ENCODE data around the gene R3HDM4. TPM values are rescaled to one million over a fixed set of nuclear protein-coding genes. Genes with fewer than 3 reads are reported as not detected.
"Not testable (repeated sequence)": the region's sequence is repeated elsewhere in the genome, so short reads cannot be mapped to it uniquely, and the experiment has no call there.

The R3HDM4 gene
- total RNA-seq, 2 experiments from 2014 or later: 63.7 to 73.7 TPM

DNA sequence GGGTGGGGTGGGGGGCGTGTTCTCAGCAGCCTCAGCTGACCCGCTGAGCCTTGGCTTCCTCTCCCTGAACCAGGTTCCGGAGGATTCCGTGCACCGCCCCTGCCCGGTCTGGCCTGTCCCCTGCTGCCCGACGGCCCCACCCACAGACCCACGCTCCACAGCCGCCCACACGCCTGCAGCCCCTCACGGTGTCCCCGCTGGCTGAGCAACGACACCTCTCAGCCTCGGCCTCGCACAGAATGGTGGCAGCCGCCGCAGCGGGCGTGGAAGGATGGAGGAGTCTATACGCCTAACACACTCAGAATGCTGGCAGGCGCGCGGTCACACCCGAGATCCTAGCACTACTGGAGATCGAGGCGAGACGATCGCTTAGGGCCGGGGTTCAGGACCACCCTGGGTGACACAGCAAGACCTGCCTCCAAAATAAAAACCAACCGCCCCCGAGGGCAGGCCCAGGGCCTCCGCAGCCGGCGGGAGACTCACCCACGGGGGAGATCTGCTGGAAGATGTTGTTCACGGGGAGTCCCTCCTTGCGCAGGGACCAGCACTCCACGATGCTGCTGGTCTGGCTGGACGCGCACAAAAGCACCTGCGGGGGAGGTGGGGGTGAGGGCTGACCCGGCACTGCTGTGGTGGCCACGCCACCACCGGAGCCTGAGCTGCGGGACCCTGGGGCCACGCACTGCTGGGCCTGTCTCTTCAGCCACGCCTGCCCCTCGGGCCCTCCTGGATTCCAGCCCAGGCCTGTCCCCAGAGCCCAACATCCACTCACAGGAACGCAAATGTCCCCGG is 28.4 kb downstream of the R3HDM4 start:
- Mint-ChIP-seq H3K27me3 (no peaks in the 10 kb centered on the region), H3K9me3 (ENCODE audit: low read depth) (no peaks in the 10 kb centered on the region), H3K4me3 (no peak overlapping the region), H3K36me3 (peaks cover 11% of the 10 kb centered on the region), H3K4me1 (peaks cover 18% of the 10 kb centered on the region), H3K27ac (no peak overlapping the region)
- DNase-seq (no peak), ATAC-seq (no peak)
- CTCF ChIA-PET: no interaction called here

DNA sequence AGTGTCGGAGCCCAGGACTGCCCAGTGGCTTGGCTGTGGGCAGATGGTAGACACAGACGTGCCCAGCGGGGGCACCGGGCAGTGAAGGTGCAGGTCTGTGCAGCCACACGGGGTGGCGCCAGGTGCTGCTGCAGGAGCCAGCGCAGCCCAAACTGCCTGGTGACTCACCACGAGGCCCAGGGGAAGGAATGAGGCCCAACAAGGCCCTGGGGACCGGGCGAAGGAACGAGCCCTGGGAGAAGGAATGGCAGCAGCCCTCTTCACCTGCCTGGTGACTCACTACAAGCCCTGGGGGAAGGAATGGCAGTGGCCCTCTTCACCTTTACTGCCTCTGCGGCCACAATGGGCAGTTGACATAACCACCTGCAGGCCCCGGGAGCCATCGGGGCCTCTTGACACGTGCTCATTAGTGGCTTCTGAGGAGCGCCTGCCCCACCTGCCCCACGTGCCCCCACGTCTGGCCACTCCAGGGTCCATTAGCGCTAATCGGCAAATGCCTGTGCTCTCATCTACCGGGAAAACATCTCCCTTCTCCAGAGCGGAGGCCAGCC is 29.3 kb downstream of the R3HDM4 start:
- no peak for DNase-seq
- no peak overlapping the region for H3K27ac Mint-ChIP-seq
- CTCF ChIA-PET: no interaction called here
- no peak for ATAC-seq
- peaks cover 12% of the 10 kb centered on the region for H3K4me1 Mint-ChIP-seq
- H3K4me3 Mint-ChIP-seq: no peak overlapping the region
- no peaks in the 10 kb centered on the region for H3K27me3 Mint-ChIP-seq
- H3K36me3 Mint-ChIP-seq: peaks cover 10% of the 10 kb centered on the region
- H3K9me3 Mint-ChIP-seq (ENCODE audit: low read depth): no peaks in the 10 kb centered on the region

DNA sequence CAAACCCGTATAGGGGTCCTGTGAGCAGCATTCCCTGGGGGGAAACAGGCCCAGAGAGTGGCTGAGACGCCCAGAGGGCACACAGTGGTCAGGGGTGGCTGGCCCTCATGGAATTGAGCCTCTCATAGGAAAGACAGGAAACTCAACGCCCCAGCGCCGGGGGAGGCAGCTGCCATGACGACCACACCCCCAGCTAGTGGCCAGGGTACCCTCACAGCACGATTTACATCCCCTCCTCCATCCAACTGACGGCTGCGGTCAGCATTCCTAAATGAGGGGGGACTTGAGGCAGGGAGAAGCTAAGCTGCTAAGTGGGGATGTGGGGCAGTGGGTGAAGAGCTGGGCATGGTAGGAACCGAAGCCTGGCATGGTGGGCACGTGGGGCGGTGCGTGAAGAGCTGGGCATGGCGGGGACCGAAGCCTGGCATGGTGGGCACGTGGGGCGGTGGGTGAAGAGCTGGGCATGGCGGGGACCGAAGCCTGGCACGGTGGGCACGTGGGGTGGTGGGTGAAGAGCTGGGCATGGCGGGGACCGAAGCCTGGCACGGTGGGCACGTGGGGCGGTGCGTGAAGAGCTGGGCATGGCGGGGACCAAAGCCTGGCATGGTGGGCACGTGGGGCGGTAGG is 30.0 kb downstream of the R3HDM4 start:
- Mint-ChIP-seq H3K36me3 (peaks cover 10% of the 10 kb centered on the region), H3K4me3 (no peak overlapping the region), H3K4me1 (peaks cover 9% of the 10 kb centered on the region), H3K27me3 (no peaks in the 10 kb centered on the region), H3K27ac (no peak overlapping the region), H3K9me3 (ENCODE audit: low read depth) (no peaks in the 10 kb centered on the region)
- no peak for ATAC-seq
- no peak for DNase-seq
- CTCF ChIA-PET: interaction anchor here (0.9 kb wide), 1 partner anchor 31 kb away, joined by 3 read pairs; no protein-coding TSS in a partner anchor

DNA sequence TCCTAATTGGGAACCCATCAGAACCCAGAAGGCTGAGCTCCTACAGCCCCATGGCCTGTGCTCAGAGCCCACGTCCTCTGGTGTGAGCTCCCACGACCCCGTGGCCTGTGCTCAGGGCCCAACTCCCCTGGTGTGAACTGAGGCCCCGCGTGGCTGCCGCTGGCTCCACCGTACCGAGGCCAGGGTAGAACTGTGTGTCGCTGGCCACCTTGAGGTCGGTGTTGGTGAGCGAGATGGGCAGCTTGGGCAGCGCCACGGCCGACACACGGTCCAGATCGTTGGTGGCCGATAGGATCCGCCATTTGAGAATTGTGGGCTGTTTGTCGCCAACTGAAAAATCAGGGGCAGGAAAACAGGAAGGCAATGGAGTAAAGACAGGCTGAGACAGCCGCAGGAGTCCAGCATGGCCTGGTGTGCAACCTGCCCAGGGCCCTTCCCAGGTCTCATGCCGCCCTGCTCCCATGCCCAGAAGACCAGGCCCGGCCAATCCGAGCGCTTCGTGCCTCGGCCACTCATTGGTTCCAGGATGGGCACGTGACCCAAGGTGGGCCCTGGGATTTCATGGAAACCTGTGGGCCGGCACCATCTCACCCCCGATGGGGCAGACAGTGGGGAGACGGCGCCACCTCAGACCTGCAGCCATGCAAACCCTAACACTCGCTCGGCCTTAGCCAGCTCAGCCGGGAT is 31.5 kb downstream of the R3HDM4 start:
- no peak for DNase-seq
- no peak for ATAC-seq
- Mint-ChIP-seq H3K27ac (no peak overlapping the region), H3K9me3 (ENCODE audit: low read depth) (no peaks in the 10 kb centered on the region), H3K36me3 (peaks cover 6% of the 10 kb centered on the region), H3K4me3 (no peak overlapping the region), H3K27me3 (no peaks in the 10 kb centered on the region), H3K4me1 (peaks cover 3% of the 10 kb centered on the region)
- CTCF ChIA-PET: no interaction called here

DNA sequence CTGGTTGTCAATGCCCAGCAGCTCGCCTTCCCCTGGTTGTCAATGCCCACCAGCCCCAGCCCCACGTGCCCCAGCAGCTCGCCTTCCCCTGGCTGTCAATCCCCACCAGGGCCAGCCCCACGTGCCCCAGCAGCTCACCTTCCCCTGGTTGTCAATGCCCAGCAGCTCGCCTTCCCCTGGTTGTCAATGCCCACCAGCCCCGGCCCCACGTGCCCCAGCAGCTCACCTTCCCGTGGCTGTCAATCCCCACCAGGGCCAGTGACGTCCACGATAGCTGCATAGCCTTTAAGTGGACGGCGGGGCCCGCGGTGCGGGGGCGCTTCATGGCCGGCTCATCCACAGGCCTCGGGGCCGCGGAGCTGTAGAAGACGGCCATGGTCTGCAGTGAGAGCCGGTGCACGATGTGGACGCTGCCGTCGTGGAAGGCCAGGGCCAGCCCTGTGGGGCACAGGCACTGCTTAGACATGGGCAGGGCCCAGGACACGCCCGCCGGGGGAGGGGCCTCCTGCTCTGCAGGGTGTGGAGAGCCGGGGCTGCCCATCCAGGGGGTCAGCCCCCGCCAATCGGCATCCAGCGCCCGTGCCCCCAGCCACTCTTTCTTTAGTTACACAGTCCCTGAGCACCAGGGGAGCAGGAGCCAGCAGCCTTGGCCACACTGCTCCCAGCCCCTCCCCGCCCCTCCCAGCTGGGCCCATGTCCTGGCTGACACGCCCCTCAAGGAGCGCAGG is 33.1 kb downstream of the R3HDM4 start:
- no peak for ATAC-seq
- Mint-ChIP-seq H3K27me3 (no peaks in the 10 kb centered on the region), H3K27ac (no peak overlapping the region), H3K9me3 (ENCODE audit: low read depth) (no peaks in the 10 kb centered on the region), H3K36me3 (peaks cover 6% of the 10 kb centered on the region), H3K4me1 (no peaks in the 10 kb centered on the region), H3K4me3 (no peak overlapping the region)
- CTCF ChIA-PET: interaction anchor here (2.3 kb wide), 1 partner anchor 16 kb away, joined by 6 read pairs; no protein-coding TSS in a partner anchor
- no peak for DNase-seq

DNA sequence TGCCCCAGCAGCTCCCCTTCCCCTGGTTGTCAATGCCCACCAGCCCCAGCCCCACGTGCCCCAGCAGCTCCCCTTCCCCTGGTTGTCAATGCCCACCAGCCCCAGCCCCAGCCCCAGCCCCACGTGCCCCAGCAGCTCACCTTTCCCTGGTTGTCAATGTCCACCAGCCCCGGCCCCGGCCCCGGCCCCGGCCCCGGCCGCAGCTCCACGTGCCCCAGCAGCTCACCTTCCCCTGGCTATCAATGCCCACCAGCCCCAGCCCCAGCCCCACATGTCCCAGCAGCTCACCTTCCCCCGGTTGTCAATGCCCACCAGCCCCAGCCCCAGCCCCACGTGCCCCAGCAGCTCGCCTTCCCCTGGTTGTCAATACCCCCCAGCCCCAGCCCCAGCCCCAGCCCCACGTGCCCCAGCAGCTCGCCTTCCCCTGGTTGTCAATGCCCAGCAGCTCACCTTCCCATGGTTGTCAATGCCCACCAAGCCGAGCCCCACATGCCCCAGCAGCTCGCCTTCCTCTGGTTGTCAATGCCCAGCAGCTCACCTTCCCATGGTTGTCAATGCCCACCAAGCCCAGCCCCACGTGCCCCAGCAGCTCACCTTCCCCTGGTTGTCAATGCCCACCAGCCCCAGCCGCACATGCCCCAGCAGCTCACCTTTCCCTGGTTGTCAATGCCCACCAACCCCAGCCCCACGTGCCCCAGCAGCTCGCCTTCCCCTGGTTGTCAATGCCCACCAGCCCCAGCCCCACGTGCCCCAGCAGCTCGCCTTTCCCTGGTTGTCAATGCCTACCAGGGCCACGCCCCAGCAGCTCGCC is 34.1 kb downstream of the R3HDM4 start:
- not testable (repeated sequence) for H3K4me3 Mint-ChIP-seq; H3K9me3 Mint-ChIP-seq (ENCODE audit: low read depth); H3K27me3 Mint-ChIP-seq; H3K4me1 Mint-ChIP-seq; DNase-seq; H3K27ac Mint-ChIP-seq; H3K36me3 Mint-ChIP-seq; ATAC-seq
- CTCF ChIA-PET: interaction anchor here (2.3 kb wide), 1 partner anchor 15 kb away, joined by 6 read pairs; no protein-coding TSS in a partner anchor

DNA sequence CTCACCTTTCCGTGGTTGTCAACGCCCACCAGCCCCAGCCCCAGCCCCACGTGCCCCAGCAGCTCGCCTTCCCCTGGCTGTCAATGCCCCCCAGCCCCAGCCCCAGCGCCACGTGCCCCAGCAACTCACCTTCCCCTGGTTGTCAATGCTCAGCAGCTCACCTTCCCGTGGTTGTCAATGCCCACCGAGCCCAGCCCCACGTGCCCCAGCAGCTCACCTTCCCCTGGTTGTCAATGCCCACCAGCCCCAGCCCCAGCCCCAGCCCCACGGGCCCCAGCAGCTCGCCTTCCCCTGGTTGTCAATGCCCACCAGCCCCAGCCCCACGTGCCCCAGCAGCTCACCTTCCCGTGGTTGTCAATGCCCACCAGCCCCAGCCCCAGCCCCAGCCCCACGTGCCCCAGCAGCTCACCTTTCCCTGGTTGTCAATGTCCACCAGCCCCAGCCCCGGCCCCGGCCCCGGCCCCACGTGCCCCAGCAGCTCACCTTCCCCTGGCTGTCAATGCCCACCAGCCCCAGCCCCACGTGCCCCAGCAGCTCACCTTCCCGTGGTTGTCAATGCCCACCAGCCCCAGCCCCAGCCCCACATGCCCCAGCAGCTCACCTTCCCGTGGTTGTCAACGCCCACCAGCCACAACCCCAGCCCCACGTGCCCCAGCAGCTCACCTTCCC is 34.9 kb downstream of the R3HDM4 start:
- not testable (repeated sequence) for DNase-seq; H3K36me3 Mint-ChIP-seq; ATAC-seq; H3K4me1 Mint-ChIP-seq; H3K27ac Mint-ChIP-seq; H3K4me3 Mint-ChIP-seq; H3K9me3 Mint-ChIP-seq (ENCODE audit: low read depth); H3K27me3 Mint-ChIP-seq
- CTCF ChIA-PET: interaction anchor here (2.3 kb wide), 1 partner anchor 14 kb away, joined by 6 read pairs; no protein-coding TSS in a partner anchor

DNA sequence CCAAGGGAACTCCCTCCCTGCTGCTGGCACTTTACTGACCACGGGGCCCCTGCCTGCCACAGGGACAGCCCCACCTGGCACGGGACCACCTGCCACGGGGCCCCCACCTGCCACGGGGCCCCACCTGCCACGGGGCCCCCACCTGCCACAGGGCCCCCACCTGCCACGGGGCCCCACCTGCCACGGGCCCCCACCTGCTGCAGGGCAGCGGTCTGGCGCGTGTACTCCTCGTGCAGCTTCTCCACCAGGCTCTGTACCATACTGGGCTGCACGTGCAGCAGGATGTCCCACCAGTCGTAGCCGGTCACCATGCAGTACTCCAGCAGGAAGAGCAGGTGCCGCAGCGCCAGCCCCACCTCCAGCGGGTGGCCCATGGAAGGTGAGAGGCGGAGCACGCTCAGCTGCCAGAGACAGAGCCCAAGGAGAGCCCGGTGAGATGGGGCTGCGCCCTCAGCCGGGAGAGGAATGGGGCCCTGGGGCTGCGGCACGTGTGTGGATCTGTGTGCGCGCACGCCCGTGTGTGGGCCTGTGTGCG is 36.2 kb downstream of the R3HDM4 start:
- peaks cover 7% of the 10 kb centered on the region for H3K4me1 Mint-ChIP-seq
- H3K36me3 Mint-ChIP-seq: peaks cover 3% of the 10 kb centered on the region
- DNase-seq: no peak
- no peaks in the 10 kb centered on the region for H3K9me3 Mint-ChIP-seq (ENCODE audit: low read depth)
- H3K27me3 Mint-ChIP-seq: no peaks in the 10 kb centered on the region
- no peak overlapping the region for H3K4me3 Mint-ChIP-seq
- no peak overlapping the region for H3K27ac Mint-ChIP-seq
- CTCF ChIA-PET: interaction anchor here (1.0 kb wide), 1 partner anchor 107 kb away, joined by 3 read pairs; the partner anchor contains the start of gene WDR18
- ATAC-seq: no peak

DNA sequence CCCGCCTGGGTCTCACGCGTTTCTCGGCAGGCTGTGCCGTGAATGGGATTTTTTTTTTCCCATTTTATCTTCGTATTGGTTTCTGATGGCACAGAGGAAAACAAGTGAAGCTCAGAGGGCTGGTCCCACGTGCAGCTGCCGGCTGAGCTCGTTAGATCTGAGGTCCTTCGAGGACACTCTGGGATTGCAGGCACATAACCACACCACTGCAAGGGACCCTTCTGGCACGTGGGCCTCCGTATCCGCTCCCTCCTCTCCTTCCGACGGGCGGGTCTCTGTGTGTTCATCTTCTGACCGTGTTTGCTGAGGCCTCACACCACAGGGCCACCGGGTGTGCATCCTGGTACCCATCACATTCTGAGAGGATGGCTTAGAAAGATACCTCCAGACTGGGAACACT is 36.9 kb downstream of the R3HDM4 start:
- no peak for ATAC-seq
- CTCF ChIA-PET: interaction anchor here (0.9 kb wide), 1 partner anchor 17 kb away, joined by 4 read pairs; the partner anchor contains the start of genes MED16 and RNU6-9
- H3K27me3 Mint-ChIP-seq: no peaks in the 10 kb centered on the region
- no peak for DNase-seq
- H3K9me3 Mint-ChIP-seq (ENCODE audit: low read depth): no peaks in the 10 kb centered on the region
- H3K4me3 Mint-ChIP-seq: no peak overlapping the region
- H3K4me1 Mint-ChIP-seq: peaks cover 9% of the 10 kb centered on the region
- H3K27ac Mint-ChIP-seq: no peak overlapping the region
- H3K36me3 Mint-ChIP-seq: peaks cover 1% of the 10 kb centered on the region

DNA sequence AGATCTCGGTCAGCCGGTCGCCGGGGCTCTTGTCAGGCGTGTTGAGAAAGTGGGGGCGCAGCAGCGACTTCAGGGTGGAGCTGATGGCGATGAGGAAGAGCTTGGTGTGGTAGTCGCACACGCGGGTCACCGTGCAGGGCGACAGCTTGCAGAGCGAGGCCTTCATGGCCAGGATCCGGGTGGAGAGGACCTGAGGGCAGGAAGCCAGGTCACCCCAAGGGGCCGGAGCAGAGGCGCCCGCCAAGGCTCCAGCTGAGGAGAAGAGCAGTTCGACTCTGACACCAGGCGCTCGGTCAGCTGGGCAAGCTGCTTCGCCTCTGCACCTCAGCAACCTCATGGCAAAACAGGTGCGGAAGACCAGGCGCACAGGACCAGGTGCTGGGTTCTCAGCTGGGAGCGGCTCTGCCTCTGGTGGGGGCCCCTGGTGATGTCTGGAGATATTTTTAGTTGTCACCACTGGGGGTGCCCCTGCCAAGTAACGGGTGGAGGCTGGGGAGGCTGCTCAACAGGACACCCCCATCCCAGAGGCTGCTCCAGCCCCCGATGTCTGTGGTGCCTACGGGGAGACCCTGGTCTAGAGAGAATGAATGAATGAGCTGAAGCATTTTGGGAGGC is 37.6 kb downstream of the R3HDM4 start:
- H3K9me3 Mint-ChIP-seq (ENCODE audit: low read depth): no peaks in the 10 kb centered on the region
- no peak overlapping the region for H3K4me3 Mint-ChIP-seq
- no peak for DNase-seq
- H3K27me3 Mint-ChIP-seq: no peaks in the 10 kb centered on the region
- peaks cover 1% of the 10 kb centered on the region for H3K36me3 Mint-ChIP-seq
- peak overlapping the region; percentile 48 for H3K27ac Mint-ChIP-seq
- H3K4me1 Mint-ChIP-seq: peaks cover 9% of the 10 kb centered on the region
- no peak for ATAC-seq
- CTCF ChIA-PET: interaction anchor here (0.9 kb wide), 1 partner anchor 18 kb away, joined by 4 read pairs; the partner anchor contains the start of genes MED16 and RNU6-9

DNA sequence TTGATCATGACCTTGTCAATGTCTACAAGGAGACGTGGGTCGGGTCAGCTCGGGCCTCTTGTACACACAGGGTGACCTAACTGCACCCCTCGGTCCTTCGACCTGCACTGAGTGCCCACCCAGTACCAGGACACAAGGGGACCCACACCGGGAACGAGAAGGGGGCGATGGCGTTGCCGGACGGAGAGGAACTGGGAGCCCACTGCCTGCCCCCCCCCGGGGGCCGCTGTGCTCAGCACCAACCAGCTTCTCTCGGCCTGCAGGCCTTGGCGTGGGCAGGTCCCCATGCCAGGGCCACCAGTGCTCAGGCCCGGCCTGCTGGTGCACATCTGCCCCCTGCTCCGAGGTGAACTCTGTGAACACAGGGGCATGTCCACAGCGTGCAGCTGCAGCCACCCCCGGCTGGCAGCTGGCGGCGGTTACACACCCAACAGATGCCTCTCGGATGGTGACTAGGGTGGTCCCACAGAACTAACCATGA is 39.4 kb downstream of the R3HDM4 start:
- Mint-ChIP-seq H3K9me3 (ENCODE audit: low read depth) (no peaks in the 10 kb centered on the region), H3K27me3 (no peaks in the 10 kb centered on the region), H3K36me3 (peaks cover 3% of the 10 kb centered on the region), H3K4me3 (no peak overlapping the region), H3K27ac (no peak overlapping the region), H3K4me1 (peaks cover 9% of the 10 kb centered on the region)
- DNase-seq: no peak
- no peak for ATAC-seq
- CTCF ChIA-PET: interaction anchor here (0.6 kb wide), 1 partner anchor 185 kb away, joined by 3 read pairs; no protein-coding TSS in a partner anchor
